SIG-M5 treated with dmso at 0.1 percent for 504 hours (cell line): Measurements from ENCODE around the gene FKBP9.
A peak's percentile ranks its signal among the peaks of the same experiment; 100 is the strongest.
"Not testable (repeated sequence)": the region's sequence is repeated elsewhere in the genome, so short reads cannot be mapped to it uniquely, and the experiment has no call there.

ENCODE experiments used
- DNase-seq: peaks from one replicate; lab custom pipeline; 2025; ENCODE audit not compliant: unreplicated experiment; lab: John Stamatoyannopoulos, UW

The FKBP9 gene

GRCh38 chr7:33004104-33004616, 46.9 kb downstream of the FKBP9 start:
- not testable (repeated sequence) for DNase-seq

DNA sequence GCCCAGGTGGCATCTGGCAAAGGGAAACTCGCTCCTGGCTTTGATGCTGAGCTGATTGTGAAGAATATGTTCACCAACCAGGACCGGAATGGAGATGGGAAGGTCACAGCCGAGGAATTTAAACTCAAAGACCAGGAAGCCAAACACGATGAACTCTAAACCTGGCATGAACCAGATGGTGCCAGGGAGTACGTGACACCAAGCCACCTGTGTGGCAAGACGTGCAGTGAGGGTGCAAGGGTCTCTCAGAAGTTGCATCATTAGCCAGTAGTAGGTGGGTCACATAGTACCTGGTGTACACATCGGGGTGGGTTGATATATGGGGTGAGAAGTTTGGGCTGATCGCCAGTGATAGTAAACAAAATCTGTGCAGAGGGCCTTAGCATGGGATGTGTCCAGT, 48.0 kb downstream of the FKBP9 start:
- DNase-seq: not testable (repeated sequence)

DNA sequence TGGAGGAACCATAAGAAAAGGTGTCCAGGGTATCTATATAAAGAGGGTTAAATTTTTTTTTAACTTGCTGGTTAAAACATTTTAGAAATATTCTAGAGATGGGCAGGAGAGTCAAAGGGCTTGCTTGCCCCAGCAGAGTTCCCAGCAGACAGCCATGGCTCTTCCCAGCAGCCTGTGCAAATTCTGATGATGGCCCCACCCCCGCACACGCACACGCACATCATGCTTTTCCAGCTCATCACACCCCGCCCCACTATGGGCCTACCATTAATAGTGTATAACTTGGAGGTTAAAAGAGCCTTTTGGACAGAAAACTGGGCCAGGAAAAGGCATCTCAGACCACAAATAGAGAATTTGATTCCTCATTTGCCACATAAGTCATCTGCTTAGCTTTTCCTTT, 48.5 kb downstream of the FKBP9 start:
- DNase-seq: not testable (repeated sequence)

DNA sequence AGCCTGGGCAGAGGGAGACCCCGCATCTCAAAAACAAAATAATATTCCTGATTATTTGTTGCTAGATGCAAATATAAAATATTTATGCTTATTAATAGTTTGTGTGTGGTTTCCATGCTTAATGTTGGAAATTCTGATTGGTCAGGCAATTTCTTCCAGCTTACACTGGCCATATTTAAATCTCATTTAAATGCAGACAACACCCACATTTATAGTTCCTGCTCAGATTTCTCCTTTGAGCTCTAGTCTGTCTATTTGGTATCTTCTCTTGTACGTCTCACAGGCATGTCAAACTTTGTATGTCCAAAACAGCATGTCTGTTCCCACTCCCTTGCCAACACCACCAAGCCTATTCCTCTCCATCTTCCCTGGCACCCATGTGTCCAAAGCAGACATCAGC, 52.5 kb downstream of the FKBP9 start:
- no peak for DNase-seq

- no peak for DNase-seq
Measured at GRCh38 chr7:33012364-33012763, 55.1 kb downstream of the FKBP9 start.

DNA sequence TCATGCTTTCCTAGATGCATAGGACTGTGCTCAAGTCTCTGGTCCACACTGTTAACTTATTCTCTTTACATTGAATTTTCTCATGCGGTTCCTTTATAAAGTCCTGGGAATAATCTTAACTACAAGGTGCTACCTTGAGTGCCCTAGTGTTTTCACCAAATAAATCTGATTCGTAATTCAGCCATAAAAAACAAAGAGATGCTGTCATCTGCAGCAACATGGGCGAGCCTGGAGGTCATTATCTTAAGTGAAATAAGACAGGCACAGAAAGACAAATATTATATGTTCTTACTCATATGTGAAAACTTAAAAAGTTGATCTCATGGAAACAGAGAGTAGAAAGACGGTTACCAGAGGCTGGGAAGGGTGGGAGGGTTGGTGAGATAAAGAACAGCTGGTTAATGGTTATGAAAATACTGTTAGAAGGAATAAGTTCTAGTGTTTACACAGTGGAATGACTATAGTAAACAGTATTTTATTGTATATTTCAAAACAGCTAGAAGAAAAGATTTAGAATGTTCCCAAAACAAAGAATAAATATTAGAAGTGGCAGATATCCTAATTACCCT, 67.0 kb downstream of the FKBP9 start:
- DNase-seq: no peak

DNA sequence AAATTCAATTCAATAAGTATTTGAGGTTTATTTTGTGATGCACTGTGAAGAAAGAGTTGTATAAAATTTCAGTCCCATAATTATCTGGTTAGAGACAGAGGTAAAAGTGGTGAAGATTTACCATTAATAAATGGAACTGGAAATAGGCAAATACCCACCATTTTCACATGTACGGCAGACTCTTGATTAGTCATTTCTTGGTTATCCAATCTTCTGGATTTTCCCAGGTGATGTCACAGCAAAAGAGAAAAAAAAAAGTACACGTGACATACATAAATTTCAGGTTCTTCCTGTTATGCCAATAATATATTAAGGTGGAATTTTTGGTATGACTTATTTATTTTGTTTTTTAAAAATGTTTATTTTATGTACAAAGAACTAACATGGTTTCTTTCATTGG, 78.5 kb downstream of the FKBP9 start:
- no peak for DNase-seq

GRCh38 chr7:33038639-33039038, 81.4 kb downstream of the FKBP9 start:
- DNase-seq: no peak

- peak; percentile 45 for DNase-seq
Measured at GRCh38 chr7:33039257-33039902, 82.1 kb downstream of the FKBP9 start.

DNA sequence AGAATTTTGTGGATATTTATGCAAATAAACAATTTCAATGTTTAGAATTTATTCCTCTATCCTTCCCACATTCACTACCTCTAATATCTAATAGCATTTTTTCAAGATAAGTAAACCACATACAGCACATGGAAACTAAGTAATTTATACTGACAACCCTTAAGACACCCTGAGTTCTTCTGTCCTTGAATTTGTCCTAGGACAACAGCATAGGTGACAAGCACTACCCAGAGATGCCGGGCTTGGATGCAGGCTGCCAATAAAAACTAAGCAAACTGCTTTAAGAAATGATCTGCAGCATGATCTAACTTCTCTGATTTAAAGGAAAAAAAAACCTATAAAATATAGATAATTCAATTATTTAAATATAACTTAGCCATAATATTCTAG, 82.7 kb downstream of the FKBP9 start:
- no peak for DNase-seq

DNA sequence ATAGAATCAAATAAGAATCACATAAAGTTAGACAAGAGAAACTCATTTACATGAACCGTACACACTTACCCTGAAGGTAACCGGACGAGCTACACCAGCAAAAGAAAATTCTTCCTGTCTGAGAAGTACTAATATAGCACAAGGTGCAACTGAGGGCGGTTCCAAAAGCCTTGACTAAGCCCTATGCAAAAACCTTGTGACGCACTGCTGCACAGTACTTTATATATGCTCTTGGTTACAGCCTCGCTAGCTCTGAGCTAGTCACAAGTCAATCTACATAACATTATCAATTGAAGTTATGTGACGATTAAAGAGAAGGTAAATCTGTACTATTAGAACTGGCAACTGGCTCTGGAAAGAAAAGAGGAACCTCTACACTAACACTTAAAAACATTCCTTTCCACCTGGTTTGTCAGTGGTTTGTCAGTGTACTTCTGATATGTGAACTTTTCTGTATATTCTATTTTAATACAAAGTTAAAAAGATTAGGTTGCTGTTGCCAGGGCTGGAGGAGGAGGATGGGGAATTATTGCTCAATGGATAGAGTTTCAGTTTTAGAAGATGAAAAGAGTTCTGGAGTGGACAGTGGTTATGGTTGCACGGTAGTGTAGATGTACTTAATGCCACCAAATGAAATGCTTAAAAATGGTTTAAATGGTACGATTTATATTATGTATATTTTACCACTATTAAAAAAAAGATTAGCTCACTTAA, 83.7 kb downstream of the FKBP9 start:
- peak; percentile 22 for DNase-seq

GRCh38 chr7:33041631-33042428, 84.6 kb downstream of the FKBP9 start:
- DNase-seq: no peak

GRCh38 chr7:33043501-33044400, 86.5 kb downstream of the FKBP9 start:
- DNase-seq: no peak

DNA sequence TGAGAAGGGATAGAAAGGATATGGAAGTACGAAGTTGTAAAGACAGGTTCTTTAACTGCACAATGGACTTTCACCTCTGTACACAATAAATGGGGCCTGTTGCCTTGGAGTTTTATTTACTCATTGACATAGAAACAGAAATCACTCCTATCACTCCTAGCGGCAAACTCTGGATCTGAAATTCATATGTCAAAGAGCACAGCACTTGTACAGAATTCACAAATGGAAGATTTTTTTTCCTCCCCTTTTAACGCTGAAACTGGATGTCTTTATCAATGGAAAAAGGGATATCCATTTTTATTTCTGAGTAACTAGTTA, 87.1 kb downstream of the FKBP9 start:
- DNase-seq: peak; percentile 68

- DNase-seq: peak; percentile 17
Measured at GRCh38 chr7:33044986-33045385, 87.7 kb downstream of the FKBP9 start.

DNA sequence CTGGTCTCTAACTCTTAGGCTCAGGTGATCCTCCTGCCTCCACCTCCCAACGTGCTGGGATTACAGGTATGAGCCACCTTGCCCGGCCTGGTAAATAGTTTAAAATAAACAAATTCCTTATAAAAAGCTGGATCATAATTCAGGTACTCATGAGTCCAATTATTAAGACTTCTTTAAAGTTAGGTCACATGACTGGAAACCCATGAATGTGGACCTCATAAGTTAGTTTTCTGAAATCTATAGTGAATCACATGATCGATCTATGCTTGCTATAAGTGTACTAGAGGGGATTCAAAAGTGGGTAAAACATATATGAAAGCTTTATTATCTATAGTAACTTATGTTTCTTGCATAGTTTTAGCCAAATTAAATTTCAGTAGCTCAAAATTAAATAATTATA, 91.0 kb downstream of the FKBP9 start:
- no peak for DNase-seq

GRCh38 chr7:33048704-33049103, 91.5 kb downstream of the FKBP9 start:
- no peak for DNase-seq

- peak; percentile 82 for DNase-seq
Measured at GRCh38 chr7:33050535-33051318, 93.5 kb downstream of the FKBP9 start.

GRCh38 chr7:33053721-33054120, 96.5 kb downstream of the FKBP9 start:
- no peak for DNase-seq
